K562 (cell line): ENCODE measurements around the gene FGF11. TPM values are rescaled to one million over a fixed set of nuclear protein-coding genes. Genes with fewer than 3 reads are reported as not detected.

ENCODE experiments used
- ASH1L ChIP-seq: fragments of 450-650 bp; IDR thresholded peaks from 2 replicates; pipeline ENCODE4 v1.6.1; 2018; ENCODE audit warnings: borderline replicate concordance, mild to moderate bottlenecking, low read depth; ENCODE audit not compliant: partially characterized antibody
- CREBBP ChIP-seq: IDR thresholded peaks from one replicate; pipeline ENCODE4 v1.6.1; 2012; ENCODE audit warnings: low read depth, mild to moderate bottlenecking, control low read depth, inconsistent platforms, low read length
- CREM ChIP-seq: IDR thresholded peaks from 2 replicates; pipeline ENCODE4 v1.6.1; 2014; ENCODE audit warnings: antibody characterized with exemption, low read depth
- E2F6 ChIP-seq, 2 experiments: IDR thresholded peaks; 2 replicates each; pipeline ENCODE4 v1.6.1; 2011; ENCODE audit warnings: borderline replicate concordance in 1 of 2, control low read depth in 1 of 2, low read depth in 1 of 2, low read length in 1 of 2, mild to moderate bottlenecking in 1 of 2, mixed read lengths in 1 of 2, moderate library complexity in 1 of 2; ENCODE audit not compliant: insufficient read depth in 1 of 2, insufficient read length in 1 of 2, poor library complexity in 1 of 2, severe bottlenecking in 1 of 2; ENCODE audit errors: extremely low read depth in 1 of 2
- EZH2 ChIP-seq: IDR thresholded peaks from 2 replicates; pipeline ENCODE4 v1.6.1; 2012; ENCODE audit warnings: low read depth, mild to moderate bottlenecking, inconsistent platforms, low read length, borderline replicate concordance
- HDAC2 ChIP-seq: fragments of 450-650 bp; IDR thresholded peaks from 2 replicates; pipeline ENCODE4 v1.6.1; 2016; ENCODE audit warnings: mild to moderate bottlenecking
- HDAC8 ChIP-seq: fragments of 450-650 bp; IDR thresholded peaks from 2 replicates; pipeline ENCODE4 v1.6.1; 2016; ENCODE audit warnings: mild to moderate bottlenecking, missing genetic modification characterization, moderate library complexity, missing compliant biosample characterization
- HDGF ChIP-seq: fragments of 450-650 bp; IDR thresholded peaks from 2 replicates; pipeline ENCODE4 v1.6.1; 2016
- KLF10 ChIP-seq: fragments of 250-450 bp; sonication (Bioruptor Pico); IDR thresholded peaks from 2 replicates; pipeline ENCODE4 v1.6.1; 2021; ENCODE audit warnings: matching md5 sums
- MIER1 ChIP-seq: fragments of 450-650 bp; IDR thresholded peaks from 2 replicates; pipeline ENCODE4 v1.6.1; 2016; ENCODE audit warnings: antibody characterized with exemption, mild to moderate bottlenecking, low read depth
- NRF1 ChIP-seq, 2 experiments: fragments of 450-650 bp; IDR thresholded peaks in 1 of 2; conservative IDR thresholded peaks in 1 of 2; 2 replicates each; pipeline ENCODE4 v1.6.1; 2014; ENCODE audit warnings: mild to moderate bottlenecking in 2 of 2
- PHF8 ChIP-seq: fragments of 200-600 bp; sonication (generic); IDR thresholded peaks from 2 replicates; pipeline ENCODE4 v1.6.1; 2012; ENCODE audit warnings: mixed run types, mild to moderate bottlenecking, inconsistent platforms, low read length, moderate library complexity, borderline replicate concordance
- POLR2G ChIP-seq: fragments of 200-400 bp; formaldehyde crosslinking; IDR thresholded peaks from 2 replicates; pipeline ENCODE4 v1.6.1; 2017; ENCODE audit warnings: low read depth, mild to moderate bottlenecking, antibody characterized with exemption, low read length, moderate library complexity
- SMARCA4 ChIP-seq: fragments of 450-650 bp; IDR thresholded peaks from 2 replicates; pipeline ENCODE4 v1.6.1; 2016
- SMARCB1 ChIP-seq: IDR thresholded peaks from 2 replicates; pipeline ENCODE4 v1.6.1; 2011; ENCODE audit warnings: improper control_type of control experiment, low read depth; ENCODE audit not compliant: insufficient read length
- SOX6 ChIP-seq: fragments of 450-650 bp; IDR thresholded peaks from 2 replicates; pipeline ENCODE4 v1.6.1; 2014; ENCODE audit warnings: mild to moderate bottlenecking
- SRSF9 ChIP-seq: fragments of 200-400 bp; formaldehyde crosslinking; IDR thresholded peaks from 2 replicates; pipeline ENCODE4 v1.6.1; 2017; ENCODE audit warnings: low read depth, low read length, borderline replicate concordance
- THAP7 ChIP-seq: fragments of 250-450 bp; sonication (Bioruptor Pico); IDR thresholded peaks from 2 replicates; pipeline ENCODE4 v1.5.0; 2021
- VEZF1 ChIP-seq: fragments of 200-800 bp; sonication (Bioruptor generic); IDR thresholded peaks from 2 replicates; pipeline ENCODE4 v1.6.1; 2017; ENCODE audit warnings: missing genetic modification characterization, missing compliant biosample characterization
- ZBTB7A ChIP-seq: IDR thresholded peaks from 2 replicates; pipeline ENCODE4 v1.6.1; 2011; ENCODE audit warnings: low read depth, mild to moderate bottlenecking, low read length, moderate library complexity, borderline replicate concordance; ENCODE audit not compliant: control insufficient read depth
- ZKSCAN8 ChIP-seq: fragments of 200-800 bp; sonication (Bioruptor generic); IDR thresholded peaks from 2 replicates; pipeline ENCODE4 v1.6.1; 2016; ENCODE audit warnings: missing genetic modification characterization, missing compliant biosample characterization
- ZNF354B ChIP-seq: fragments of 250-450 bp; sonication (Bioruptor Pico); IDR thresholded peaks from 2 replicates; pipeline ENCODE4 v1.4.0; 2020
- ZNF699 ChIP-seq: fragments of 250-450 bp; sonication (Bioruptor Pico); IDR thresholded peaks from 2 replicates; pipeline ENCODE4 v1.8.0; 2021; ENCODE audit warnings: mild to moderate bottlenecking, moderate library complexity; ENCODE audit not compliant: insufficient replicate concordance
- ZNF740 ChIP-seq, 3 experiments: fragments of 200-800 bp in 1 of 3; sonication (Bioruptor generic) in 1 of 3; sonication (generic) in 1 of 3; formaldehyde crosslinking in 1 of 3; IDR thresholded peaks; 2 replicates each; pipeline versions ENCODE4 v1.6.1 to v1.8.0; 2016 to 2022; ENCODE audit warnings: mild to moderate bottlenecking in 2 of 3, missing compliant biosample characterization in 2 of 3, missing genetic modification characterization in 2 of 3, missing genetic modification reagents in 1 of 3
- ZNF76 ChIP-seq: fragments of 250-450 bp; sonication (Bioruptor Pico); IDR thresholded peaks from 2 replicates; pipeline ENCODE4 v1.4.0; 2020; ENCODE audit warnings: mild to moderate bottlenecking, moderate library complexity, borderline replicate concordance
- polyA plus RNA-seq, 8 experiments: library from polyadenylated mRNA; depleted of rRNA in 4 of 8; stranded (reverse) in 5 of 8; unstranded in 3 of 8; fragments of >200 nt; fragmentation: Nextera tagmentation in 2 of 8; fragmentation: Illumina TruSeq in 1 of 8; extraction: Ambion mirVana in 2 of 8; extraction: Trizol in 1 of 8; gene quantifications; 2 replicates each; pipeline versions ENCODE4 v1.2.1 to v1.2.3, GENCODE V29; 2011 to 2014; ENCODE audit warnings: inconsistent platforms in 1 of 8, missing spikeins in 1 of 8
- total RNA-seq, 7 experiments: library from RNA; depleted of rRNA in 6 of 7; stranded (reverse); fragments of >200 nt in 6 of 7; fragmentation: Illumina TruSeq in 2 of 7; extraction: Trizol in 2 of 7; gene quantifications; 2 replicates each; pipeline versions ENCODE4 v1.2.1 to v1.2.3, GENCODE V29; 2011 to 2021; ENCODE audit warnings: low replicate concordance in 1 of 7

FGF11 gene
- total and polyA plus RNA-seq, 9 of the 15 experiments (the other 6 are each of a cell fraction or from before 2014, with no cell fraction given) = 1.2 to 7.5 (median 3.0) TPM

GRCh38 chr17:7404737-7405349, 34.5 kb upstream of the FGF11 start (continued):
- TF ChIP-seq CREM = peak; percentile 40
- no peak for TF ChIP-seq HDAC2
- peak; percentile 70 for TF ChIP-seq POLR2G
- TF ChIP-seq MIER1 = no peak
- TF ChIP-seq E2F6 (IDR thresholded peaks at IDR 0.05; ENCODE audit: borderline replicate concordance in 1 of 2, extremely low read depth in 1 of 2, insufficient read depth in 1 of 2, insufficient read length in 1 of 2, low read depth in 1 of 2, low read length in 1 of 2, poor library complexity in 1 of 2, severe bottlenecking in 1 of 2) = peak in 1 of 2 experiments; percentile 35
- TF ChIP-seq SMARCA4 = no peak
- no peak for TF ChIP-seq HDGF
- no peak for TF ChIP-seq SRSF9
- no peak for TF ChIP-seq ZNF699 (CRISPR knock-in tag)
- no peak for TF ChIP-seq THAP7 (CRISPR knock-in tag)
- TF ChIP-seq ZKSCAN8 (CRISPR knock-in tag) = no peak
- no peak for TF ChIP-seq ZBTB7A
- TF ChIP-seq ZNF354B (CRISPR knock-in tag) = no peak
- TF ChIP-seq ASH1L = no peak
- TF ChIP-seq HDAC8 = no peak
- TF ChIP-seq SMARCB1 = no peak
- peak; percentile 97 for TF ChIP-seq VEZF1
- peak in 1 of 2 experiments; percentile 12; a peak in 1 of 4 replicates for TF ChIP-seq NRF1 (conservative IDR thresholded peaks at IDR 0.05 in 1 of 2, IDR thresholded peaks at IDR 0.05 in 1 of 2)
- no peak for TF ChIP-seq EZH2
- no peak for TF ChIP-seq CREBBP
- no peak for TF ChIP-seq KLF10 (CRISPR knock-in tag)
- no peak; the same call in none of the 2 replicates for TF ChIP-seq ZNF740 (CRISPR knock-in tag; IDR thresholded peaks at IDR 0.05)
- peak in 1 of 2 experiments; percentile 90; a peak in 2 of 4 replicates for TF ChIP-seq ZNF740 (tag; IDR thresholded peaks at IDR 0.05)
- TF ChIP-seq SOX6 = no peak
- TF ChIP-seq ZNF76 (CRISPR knock-in tag) = no peak
- peak; percentile 42; the same call in 1 of the 2 replicates for TF ChIP-seq PHF8
